HuH-7.5 (cell line): ENCODE measurements around the gene RAB11A.
"Not testable (repeated sequence)": the region's sequence is repeated elsewhere in the genome, so short reads cannot be mapped to it uniquely, and the experiment has no call there.

Experiments used
- DNase-seq: peaks from one replicate; pipeline ENCODE4 v3.0.0; 2011; ENCODE audit warnings: low spot score

Gene RAB11A

GRCh38 chr15:65845826-65846519 is 23.3 kb upstream of the RAB11A start:
- DNase-seq, result no peak

- DNase-seq, result no peak
These were observed 21.3 kb upstream of the RAB11A start for GRCh38 chr15:65847989-65848388.

GRCh38 chr15:65851981-65852380 is 17.3 kb upstream of the RAB11A start:
- DNase-seq, result no peak

- no peak for DNase-seq
These were observed 12.4 kb upstream of the RAB11A start for GRCh38 chr15:65856821-65857455.

- no peak for DNase-seq
These were observed 11.4 kb upstream of the RAB11A start for GRCh38 chr15:65857718-65858402.

GRCh38 chr15:65862682-65863081 is 6.6 kb upstream of the RAB11A start:
- peak; percentile 57 for DNase-seq

GRCh38 chr15:65863106-65863505 is 6.2 kb upstream of the RAB11A start:
- no peak for DNase-seq

- no peak for DNase-seq
These were observed 2.0 kb upstream of the RAB11A start for GRCh38 chr15:65867244-65867643.

GRCh38 chr15:65867933-65868332 is 1.4 kb upstream of the RAB11A start:
- not testable (repeated sequence) for DNase-seq

GRCh38 chr15:65868546-65869125 is 655 bp upstream of the RAB11A start:
- peak; percentile 7 for DNase-seq

- peak; percentile 19 for DNase-seq
These were observed 922 bp downstream of the RAB11A start for GRCh38 chr15:65869954-65870871.

- peak; percentile 37 for DNase-seq
These were observed 1.7 kb downstream of the RAB11A start for GRCh38 chr15:65870889-65871533.

GRCh38 chr15:65871886-65872285 is 2.6 kb downstream of the RAB11A start:
- DNase-seq, result not testable (repeated sequence)

GRCh38 chr15:65872596-65872995 is 3.3 kb downstream of the RAB11A start:
- DNase-seq, result not testable (repeated sequence)

- DNase-seq, result no peak
These were observed 4.0 kb downstream of the RAB11A start for GRCh38 chr15:65873256-65873655.

GRCh38 chr15:65875458-65875857 is 6.2 kb downstream of the RAB11A start:
- DNase-seq, result no peak

- DNase-seq, result no peak
These were observed 8.5 kb downstream of the RAB11A start for GRCh38 chr15:65877749-65878148.

- DNase-seq, result no peak
These were observed 12.6 kb downstream of the RAB11A start for GRCh38 chr15:65881766-65882434.

- DNase-seq, result no peak
These were observed 14.3 kb downstream of the RAB11A start for GRCh38 chr15:65883571-65883970.

- no peak for DNase-seq
These were observed 15.2 kb downstream of the RAB11A start for GRCh38 chr15:65884511-65884910.
